Measurements from ENCODE around the gene FBXL17.

FBXL17 gene

DNA sequence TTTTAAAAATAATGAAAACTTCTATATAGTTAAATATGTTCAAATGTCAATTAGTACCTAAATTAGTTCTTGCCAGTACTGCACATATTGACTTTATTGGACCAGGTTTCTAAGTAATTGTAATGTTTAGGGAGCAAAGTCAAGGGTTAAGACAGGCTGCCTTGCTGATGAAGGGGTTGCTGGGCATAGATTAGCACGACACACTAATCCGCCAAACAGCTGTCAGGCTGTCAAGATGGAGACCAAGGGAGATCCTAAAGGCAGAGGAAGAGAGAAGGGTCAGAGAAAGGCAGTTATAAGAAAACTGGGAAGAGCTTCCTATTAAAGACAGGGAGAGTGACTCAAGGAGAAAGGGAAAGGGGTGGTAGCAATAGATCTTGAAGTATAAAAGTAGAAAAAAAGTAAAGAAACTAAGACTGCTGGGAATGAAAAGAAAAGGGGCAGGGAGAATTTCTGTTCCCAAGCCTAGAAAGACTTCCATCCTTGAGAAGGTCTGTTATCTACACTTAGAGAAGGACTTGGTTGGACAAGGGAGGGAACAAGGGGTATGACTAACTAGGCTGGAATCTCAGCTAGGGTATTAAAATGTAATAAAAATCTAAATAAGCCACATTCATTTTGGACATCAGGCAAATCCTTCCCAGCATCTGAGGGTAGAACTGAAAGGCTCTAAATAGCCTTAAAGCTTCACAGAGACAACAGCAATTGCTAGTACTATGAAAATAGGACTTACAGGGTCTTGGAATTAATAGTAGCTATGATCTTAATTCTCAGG lies 188.7 kb downstream of the FBXL17 start:
- Histone ChIP-seq H3K36me3 (no peaks in the 10 kb centered on the region), H3K9me3 (no peaks in the 10 kb centered on the region), H3K27me3 (no peaks in the 10 kb centered on the region), H3K4me3 (ENCODE audit: low read depth, low read length) (no peak overlapping the region), H3K4me1 (no peaks in the 10 kb centered on the region)
- no peak for DNase-seq
- TF ChIP-seq, protein P1, sequence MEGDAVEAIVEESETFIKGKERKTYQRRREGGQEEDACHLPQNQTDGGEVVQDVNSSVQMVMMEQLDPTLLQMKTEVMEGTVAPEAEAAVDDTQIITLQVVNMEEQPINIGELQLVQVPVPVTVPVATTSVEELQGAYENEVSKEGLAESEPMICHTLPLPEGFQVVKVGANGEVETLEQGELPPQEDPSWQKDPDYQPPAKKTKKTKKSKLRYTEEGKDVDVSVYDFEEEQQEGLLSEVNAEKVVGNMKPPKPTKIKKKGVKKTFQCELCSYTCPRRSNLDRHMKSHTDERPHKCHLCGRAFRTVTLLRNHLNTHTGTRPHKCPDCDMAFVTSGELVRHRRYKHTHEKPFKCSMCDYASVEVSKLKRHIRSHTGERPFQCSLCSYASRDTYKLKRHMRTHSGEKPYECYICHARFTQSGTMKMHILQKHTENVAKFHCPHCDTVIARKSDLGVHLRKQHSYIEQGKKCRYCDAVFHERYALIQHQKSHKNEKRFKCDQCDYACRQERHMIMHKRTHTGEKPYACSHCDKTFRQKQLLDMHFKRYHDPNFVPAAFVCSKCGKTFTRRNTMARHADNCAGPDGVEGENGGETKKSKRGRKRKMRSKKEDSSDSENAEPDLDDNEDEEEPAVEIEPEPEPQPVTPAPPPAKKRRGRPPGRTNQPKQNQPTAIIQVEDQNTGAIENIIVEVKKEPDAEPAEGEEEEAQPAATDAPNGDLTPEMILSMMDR (IDR thresholded peaks at IDR 0.05; ENCODE audit: low read depth, low read length): no peak

DNA sequence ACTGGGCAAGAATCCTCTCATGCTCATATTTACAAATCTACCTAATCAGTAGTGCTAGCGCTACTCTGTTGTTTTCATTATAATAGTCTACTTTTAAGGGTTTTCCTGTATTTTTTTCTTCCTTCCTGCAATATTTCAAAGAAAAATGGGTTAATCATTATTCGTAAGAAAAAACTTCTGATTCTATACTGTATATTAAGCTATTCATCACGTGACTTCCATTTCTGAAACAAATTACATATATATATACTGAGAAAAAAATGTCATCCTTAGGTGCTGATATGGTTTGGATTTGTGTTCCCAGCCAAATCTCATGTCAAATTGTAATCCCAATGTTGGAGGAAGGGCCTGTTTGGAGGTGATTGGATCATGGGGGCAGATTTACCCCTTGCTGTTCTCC lies 197.0 kb downstream of the FBXL17 start:
- H3K36me3 ChIP-seq: no peaks in the 10 kb centered on the region
- DNase-seq: no peak
- H3K4me1 ChIP-seq: no peaks in the 10 kb centered on the region
- TF ChIP-seq, protein P1 (IDR thresholded peaks at IDR 0.05; ENCODE audit: low read depth, low read length): no peak
- no peak overlapping the region for H3K4me3 ChIP-seq (ENCODE audit: low read depth, low read length)
- no peaks in the 10 kb centered on the region for H3K9me3 ChIP-seq
- H3K27me3 ChIP-seq: no peaks in the 10 kb centered on the region

DNA sequence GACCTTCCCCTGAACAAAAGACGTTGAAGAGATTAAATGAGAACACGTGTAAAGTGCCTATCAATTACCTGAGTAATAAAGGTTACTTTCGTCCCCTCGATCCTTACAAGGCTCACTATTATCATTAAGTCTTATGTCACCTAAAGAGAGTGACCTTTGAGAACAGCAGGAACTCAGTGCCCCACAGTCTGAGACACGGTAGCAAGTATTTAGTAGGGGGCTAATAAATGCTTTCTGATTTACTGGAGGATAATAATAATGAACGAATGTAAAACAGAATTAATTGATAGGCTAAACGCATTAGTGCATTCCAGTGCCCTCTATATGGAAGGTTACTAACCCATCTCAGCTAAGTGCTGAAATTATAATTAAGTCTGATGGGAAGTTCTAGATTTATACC lies 199.9 kb downstream of the FBXL17 start:
- Histone ChIP-seq H3K4me1 (no peaks in the 10 kb centered on the region), H3K27me3 (no peaks in the 10 kb centered on the region), H3K9me3 (no peaks in the 10 kb centered on the region), H3K36me3 (no peaks in the 10 kb centered on the region), H3K4me3 (ENCODE audit: low read depth, low read length) (no peak overlapping the region)
- TF ChIP-seq, protein P1 (IDR thresholded peaks at IDR 0.05; ENCODE audit: low read depth, low read length): no peak
- DNase-seq: no peak

DNA sequence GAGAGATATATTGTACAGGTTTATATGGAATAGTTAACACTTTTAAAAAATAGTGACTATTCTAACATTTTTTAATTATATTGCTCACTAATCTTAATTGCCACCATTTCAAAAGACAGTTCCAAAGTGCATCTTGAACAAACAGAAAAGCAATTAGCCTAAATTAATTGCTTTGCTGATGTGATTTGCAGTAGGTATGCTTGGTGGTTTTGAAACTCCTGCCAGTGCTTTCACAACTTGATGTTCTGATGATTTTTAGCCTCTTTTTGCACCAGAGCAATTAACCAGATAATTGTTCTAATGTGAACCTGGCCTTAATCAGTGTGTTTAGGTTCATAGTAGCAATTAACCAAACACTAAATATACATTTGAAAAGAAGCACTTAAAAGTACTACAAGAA lies 207.6 kb downstream of the FBXL17 start:
- Histone ChIP-seq H3K9me3 (no peaks in the 10 kb centered on the region), H3K27me3 (no peaks in the 10 kb centered on the region), H3K4me1 (peaks cover 4% of the 10 kb centered on the region; the same call in 1 of the 2 replicates), H3K36me3 (no peaks in the 10 kb centered on the region), H3K4me3 (ENCODE audit: low read depth, low read length) (no peak overlapping the region)
- DNase-seq: no peak
- TF ChIP-seq, protein P1 (IDR thresholded peaks at IDR 0.05; ENCODE audit: low read depth, low read length): no peak

DNA sequence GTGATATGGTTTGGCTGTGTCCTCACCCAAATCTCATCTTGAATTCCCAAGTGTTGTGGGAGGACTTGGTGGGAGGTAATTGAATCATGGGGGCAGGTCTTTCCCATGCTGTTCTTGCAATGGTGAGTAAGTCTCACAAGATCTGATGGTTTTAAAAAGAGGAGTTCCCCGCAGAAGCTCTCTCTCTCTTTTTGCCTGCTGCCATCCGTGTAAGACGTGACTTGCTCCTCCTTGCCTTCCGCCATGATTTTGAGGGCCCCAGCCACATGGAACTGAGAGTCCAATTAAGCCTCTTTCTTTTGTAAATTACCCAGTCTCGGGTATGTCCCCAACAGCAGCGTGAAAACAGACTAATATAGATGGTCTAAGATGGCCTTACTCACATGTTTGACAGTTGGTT lies 210.1 kb downstream of the FBXL17 start:
- peaks cover 4% of the 10 kb centered on the region; the same call in 1 of the 2 replicates for H3K4me1 ChIP-seq
- no peak overlapping the region for H3K4me3 ChIP-seq (ENCODE audit: low read depth, low read length)
- no peak for DNase-seq
- TF ChIP-seq, protein P1 (IDR thresholded peaks at IDR 0.05; ENCODE audit: low read depth, low read length): no peak
- H3K9me3 ChIP-seq: no peaks in the 10 kb centered on the region
- H3K36me3 ChIP-seq: no peaks in the 10 kb centered on the region
- no peaks in the 10 kb centered on the region for H3K27me3 ChIP-seq

DNA sequence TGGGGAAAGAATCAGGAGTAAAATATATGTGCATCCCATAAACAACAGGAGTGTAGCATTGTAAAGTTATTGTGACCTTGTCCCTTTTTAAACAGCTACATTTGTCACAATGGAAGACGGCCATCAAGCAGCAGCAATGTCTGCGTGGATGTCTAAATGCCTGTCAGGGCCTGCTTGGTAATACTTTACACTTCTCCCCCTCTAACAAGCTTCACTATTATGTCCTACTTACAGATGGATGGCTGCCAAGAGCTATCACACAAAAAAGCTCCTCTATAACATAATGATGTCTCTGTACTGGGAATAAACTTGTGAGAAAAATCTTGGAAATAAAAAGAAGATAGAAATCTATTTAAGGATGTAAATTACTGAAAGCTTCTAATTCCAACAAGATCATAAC lies 213.0 kb downstream of the FBXL17 start:
- H3K4me3 ChIP-seq (ENCODE audit: low read depth, low read length): no peak overlapping the region
- no peaks in the 10 kb centered on the region for H3K27me3 ChIP-seq
- no peak for DNase-seq
- TF ChIP-seq, protein P1 (IDR thresholded peaks at IDR 0.05; ENCODE audit: low read depth, low read length): no peak
- peaks cover 4% of the 10 kb centered on the region for H3K4me1 ChIP-seq
- no peaks in the 10 kb centered on the region for H3K36me3 ChIP-seq
- no peaks in the 10 kb centered on the region for H3K9me3 ChIP-seq
